Activated CD8-positive, alpha-beta memory T cell treated with anti-CD3 and anti-CD28 coated beads for 4 hours (primary cell): Measurements from ENCODE around the gene CLCNKA.

Experiments
- DNase-seq, 2 donors: peaks; one replicate each; pipeline ENCODE4 v3.0.0-alpha.2; 2020; ENCODE audit warnings: low read depth in 2 of 2

Gene CLCNKA

GRCh38 chr1:16063226-16063829 lies 41.5 kb downstream of the CLCNKA start:
- no peak for DNase-seq

GRCh38 chr1:16063921-16064320 lies 42.1 kb downstream of the CLCNKA start:
- no peak for DNase-seq

- DNase-seq, result no peak
Observed at GRCh38 chr1:16064536-16065268, 42.9 kb downstream of the CLCNKA start.

DNA sequence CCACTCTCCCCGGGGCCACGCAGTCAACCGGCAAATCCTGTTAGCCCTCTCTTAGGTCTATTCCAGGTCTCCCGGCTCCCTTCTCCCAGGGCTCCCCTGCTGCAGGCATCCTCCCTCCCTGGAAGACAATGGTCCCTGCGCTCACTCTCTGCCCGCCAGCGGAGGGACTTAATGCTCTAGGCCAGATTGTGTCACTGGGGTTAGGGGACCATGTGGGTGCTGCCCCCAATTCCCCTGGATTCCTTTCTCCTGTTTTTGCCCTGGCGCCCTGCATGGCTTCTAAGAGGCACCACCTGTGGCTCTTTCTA lies 43.4 kb downstream of the CLCNKA start:
- no peak for DNase-seq

DNA sequence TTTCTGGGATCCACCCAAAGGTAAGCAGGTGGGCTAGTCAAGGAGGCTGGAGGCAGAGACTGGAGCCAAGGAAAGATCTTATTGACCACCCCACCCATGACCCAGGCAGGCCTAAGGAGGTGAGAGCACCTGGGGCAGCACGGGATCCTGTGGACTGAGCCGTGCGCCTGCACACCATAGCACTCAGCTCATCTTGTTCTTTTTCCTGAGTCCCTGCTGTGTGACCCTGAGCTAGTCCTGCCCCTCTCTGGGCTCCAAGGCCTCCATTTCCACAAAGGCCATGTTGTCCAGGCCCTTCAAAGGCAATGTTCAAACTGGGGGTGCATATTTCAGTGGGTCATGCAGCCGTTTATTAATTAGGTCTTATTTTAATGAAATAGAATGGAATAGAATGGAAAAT lies 44.4 kb downstream of the CLCNKA start:
- DNase-seq, result no peak

DNA sequence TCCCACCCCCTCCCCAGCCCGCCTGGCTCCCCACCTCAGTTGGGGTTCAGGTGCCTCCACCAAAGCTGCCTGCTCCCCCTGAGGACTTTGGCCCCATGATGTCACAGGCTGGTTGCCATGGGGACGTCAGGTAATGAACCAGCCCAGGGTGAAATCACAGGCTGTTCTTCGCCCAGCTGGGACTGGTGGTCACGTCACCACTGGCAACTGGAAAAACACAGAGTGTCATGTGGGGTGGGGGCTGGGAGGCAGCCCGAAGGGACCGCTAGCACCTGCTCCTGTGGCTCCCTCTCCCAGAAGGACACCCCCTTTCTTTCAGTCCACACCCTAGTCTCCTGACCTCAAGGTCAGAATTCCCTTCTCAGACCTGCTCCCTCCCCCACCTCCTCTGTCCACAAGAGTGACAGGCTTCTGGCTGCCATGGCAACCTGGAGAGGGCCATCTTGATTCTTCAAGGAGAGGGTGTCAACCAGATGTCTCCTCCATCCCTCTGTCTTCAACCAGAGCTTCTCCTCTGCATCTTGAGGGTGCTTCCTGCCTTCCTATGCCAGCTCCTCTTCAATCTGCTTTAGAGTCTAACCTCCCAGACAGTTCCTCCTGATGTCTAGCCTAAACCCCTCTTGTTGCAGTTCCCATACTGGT lies 45.4 kb downstream of the CLCNKA start:
- DNase-seq, result no peak

- no peak for DNase-seq
Observed at GRCh38 chr1:16067933-16068332, 46.1 kb downstream of the CLCNKA start.

DNA sequence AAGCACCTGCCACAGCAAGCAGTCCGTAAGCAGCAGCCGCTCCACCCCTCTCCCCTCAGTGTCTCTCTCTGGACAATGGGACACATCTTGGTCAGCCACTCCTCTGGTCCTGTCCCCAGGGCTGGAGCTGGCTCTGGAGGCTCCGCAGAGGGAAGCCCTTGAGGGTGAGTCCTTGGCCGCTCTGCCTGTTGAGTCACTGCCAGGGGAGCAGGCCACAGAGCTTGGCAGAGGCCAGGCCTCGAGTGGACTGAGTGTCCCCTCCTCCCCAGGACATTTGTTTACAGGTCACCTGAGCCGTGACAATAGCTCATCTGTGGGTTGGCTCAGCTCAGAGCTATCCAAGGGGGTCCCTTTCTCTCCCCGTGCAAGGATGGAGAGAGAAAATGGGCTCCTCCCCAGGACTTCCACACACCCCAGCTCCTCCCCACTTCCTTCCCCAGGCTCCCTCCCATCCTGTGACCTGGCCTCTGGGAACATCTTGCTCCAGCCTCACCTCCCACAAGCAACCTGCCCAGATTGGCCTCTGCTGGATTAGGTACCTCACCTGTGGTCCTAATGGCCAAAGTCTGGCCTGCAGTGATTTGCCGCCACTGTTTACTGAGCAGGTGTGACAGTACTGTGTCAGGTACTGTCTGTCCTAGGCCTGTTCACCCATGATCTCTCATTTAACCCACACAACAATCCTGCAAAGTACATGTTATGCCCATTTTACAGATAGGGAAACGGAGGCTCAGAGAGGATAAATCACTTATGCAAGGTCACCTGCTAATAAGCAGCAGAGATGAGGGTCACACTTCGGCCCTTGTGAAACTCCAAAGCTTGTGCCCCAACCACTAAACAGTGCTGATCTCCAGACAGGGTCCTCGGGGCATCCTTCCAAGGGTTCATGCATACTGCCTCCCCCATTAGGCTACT lies 46.8 kb downstream of the CLCNKA start:
- no peak for DNase-seq

DNA sequence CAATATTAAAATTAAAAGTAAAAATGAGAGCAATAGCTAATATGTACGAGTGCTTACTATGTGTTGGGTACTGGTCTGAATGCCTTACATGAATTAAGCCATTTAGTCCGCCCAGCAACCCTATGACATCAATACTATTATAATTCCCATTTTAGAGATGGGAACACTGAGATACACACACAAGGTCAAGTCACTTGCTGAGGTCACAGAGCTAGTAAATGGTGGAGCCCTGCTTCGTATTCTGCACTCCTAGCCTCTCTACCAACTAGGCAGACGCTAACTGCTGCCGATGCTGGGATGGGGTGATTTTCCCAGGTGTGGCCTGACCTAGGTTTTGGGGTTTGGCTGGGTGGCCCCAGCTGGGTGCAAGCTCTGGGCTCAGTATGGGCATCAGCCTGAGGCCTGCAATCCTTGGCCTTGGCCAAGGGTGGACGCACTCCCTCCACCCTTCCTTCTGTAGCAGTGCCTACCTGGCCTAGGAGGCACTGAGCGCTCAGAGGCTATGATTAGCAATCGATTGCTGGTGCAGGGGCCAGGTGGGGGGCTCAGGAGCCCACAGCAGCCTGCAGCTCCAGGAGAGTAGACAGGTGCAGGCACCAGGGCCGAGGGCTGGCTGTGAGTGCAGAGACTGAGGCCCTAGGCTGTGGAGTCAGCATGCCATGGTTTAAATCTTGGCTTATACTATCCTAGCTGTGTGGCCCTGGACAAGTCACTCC lies 49.0 kb downstream of the CLCNKA start:
- no peak for DNase-seq

DNA sequence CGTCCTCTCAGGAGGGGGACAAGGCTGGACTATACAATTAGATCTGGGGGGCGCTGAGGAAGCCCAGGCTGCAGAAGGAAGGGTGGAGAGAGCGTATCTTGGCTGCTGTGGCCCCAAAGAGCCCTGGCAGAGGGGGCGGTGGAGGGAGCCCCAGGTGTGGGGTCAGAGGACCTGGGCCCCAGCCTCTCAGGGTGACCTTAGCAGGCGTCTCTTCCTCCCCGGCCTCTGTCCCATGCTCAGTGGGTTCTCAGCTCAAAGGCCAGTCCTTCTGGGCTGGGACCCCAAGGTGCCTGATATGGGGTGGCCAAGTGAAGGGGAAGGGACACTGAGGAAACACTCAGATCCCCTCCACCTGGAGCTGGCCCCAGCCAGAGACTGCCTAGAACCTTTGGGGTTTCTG lies 49.8 kb downstream of the CLCNKA start:
- DNase-seq, result no peak

DNA sequence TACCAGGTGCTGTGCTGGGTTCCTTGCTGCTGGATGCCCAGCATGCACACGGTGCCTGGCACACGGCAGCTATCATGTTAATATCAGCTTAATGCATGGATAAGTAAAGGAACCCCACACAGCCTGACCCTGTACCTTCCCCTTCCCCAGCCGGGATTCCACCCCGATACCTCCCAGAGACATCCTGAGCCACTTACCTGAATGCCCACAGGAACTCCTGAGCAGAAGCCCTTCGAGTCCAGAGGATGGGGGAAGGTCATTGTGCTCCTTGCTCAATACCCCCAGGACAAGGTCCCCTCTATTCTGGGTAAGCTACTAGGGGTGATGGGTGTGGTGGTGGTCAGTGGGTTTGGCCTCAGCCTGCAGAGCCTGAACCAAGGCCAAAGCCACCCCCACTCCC lies 50.3 kb downstream of the CLCNKA start:
- no peak for DNase-seq

GRCh38 chr1:16072616-16073484 lies 51.0 kb downstream of the CLCNKA start:
- no peak for DNase-seq

DNA sequence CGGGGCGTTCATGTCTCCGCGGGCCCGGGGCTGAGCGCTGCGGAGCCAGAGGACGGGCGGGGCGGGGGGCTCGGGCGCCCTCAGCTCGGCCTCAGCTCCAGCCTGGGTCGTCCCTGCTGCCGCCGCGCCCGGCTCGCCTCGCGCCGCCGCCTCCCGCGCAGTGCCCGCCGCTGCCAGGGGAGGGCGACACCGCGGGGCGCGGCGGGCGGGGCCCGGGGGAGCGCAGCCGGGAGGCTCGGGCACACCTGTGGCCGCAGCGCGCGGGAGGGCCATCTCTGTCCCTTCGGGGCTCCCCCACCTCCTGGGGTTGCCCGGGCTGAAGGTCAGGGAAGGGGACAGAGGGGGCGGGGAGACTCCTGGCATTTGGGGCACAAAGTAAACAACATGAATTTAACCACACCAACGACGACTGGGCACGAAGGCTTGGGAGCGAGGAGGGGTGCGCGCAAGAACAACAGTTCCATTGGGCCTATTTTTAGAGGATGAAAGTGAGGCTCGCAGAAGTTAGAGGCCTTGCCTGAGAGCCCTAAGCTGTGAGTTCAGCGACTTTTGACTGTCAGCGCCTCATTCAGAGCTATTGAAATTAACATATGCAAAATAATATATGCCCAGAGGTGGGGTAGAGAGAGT lies 51.8 kb downstream of the CLCNKA start, which contains the start of gene FAM131C:
Gene FAM131C, minus strand, starts transcription at position 162 of the 630 bp plus-strand sequence. CDS start 209 bp downstream, outside the sequence.
- DNase-seq, result no peak

DNA sequence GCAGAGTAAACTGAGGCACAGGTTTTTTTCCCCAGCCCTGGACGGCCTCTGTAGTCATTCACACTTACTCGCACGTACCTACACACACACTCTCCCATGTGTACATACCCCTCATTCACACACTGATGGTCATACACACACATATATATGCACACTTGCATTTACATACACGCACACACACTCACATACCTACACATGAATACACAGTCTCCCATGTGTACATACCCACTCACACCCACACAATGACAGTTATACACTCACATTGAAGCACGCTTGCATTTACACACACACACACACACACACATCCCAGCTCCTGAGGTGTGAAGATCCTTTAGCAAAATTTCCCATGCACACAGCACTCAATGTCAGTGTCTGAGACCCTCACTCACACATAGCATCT lies 52.4 kb downstream of the CLCNKA start:
- DNase-seq, result no peak

GRCh38 chr1:16075337-16076030 lies 53.6 kb downstream of the CLCNKA start:
- DNase-seq, result no peak

DNA sequence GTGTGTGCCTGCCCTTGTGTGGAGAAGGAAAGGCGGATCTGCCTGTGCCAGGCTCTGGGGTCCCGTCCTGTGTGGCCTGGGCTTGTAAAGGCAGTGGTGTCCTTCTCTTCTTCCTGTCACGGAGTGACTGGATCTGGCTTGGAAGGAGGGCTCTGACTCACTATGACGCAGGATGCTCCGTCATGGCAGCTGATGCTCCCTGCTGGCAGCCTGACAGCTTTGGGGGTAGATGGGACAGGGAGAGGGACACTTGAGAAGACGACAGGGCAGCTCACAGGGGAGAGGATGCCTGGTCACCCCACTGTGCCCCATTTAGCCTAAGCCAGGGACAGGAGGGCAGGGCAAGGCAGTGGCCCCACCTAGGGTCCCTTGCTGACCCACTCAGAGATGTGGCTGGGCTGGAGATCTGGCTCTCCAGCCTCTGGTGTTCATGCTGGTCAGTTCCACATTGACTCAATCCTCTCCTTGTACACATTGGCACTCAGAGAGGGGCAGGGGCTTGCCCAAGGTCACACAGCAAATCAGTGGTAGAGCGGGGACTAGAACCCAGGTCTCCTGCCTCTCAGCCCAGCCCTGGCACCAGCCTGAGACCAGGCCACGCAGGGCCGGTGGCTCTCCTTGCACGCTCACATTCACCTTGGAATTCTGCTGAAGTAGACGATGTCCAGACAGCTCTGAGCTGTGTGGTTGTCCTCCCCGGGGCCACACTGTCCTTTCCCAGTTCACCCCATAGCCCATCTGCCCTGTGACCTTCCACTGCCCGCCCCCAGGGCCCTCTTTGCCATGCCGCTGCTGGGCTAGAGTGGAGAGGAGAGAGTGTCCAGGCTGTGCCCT lies 54.4 kb downstream of the CLCNKA start:
- no peak for DNase-seq

GRCh38 chr1:16076865-16077238 lies 55.0 kb downstream of the CLCNKA start:
- DNase-seq, result no peak

GRCh38 chr1:16077406-16078245 lies 55.8 kb downstream of the CLCNKA start:
- DNase-seq, result no peak
